Ishikawa (cell line): Measurements from ENCODE around the gene MYO5C.

ENCODE experiments used
- CEBPB ChIP-seq: IDR thresholded peaks from 2 replicates; pipeline ENCODE4 v1.6.1; 2012
- CREB1 ChIP-seq: IDR thresholded peaks from 2 replicates; pipeline ENCODE4 v1.6.1; 2012; ENCODE audit warnings: low read depth
- EGR1 ChIP-seq: IDR thresholded peaks from 2 replicates; pipeline ENCODE4 v1.6.1; 2012
- EP300 ChIP-seq: IDR thresholded peaks from 2 replicates; pipeline ENCODE4 v1.6.1; 2012; ENCODE audit warnings: borderline replicate concordance
- FOXM1 ChIP-seq: IDR thresholded peaks from 2 replicates; pipeline ENCODE4 v1.6.1; 2012; ENCODE audit warnings: low read depth, borderline replicate concordance
- NFIC ChIP-seq: IDR thresholded peaks from 2 replicates; pipeline ENCODE4 v1.6.1; 2012
- RAD21 ChIP-seq: IDR thresholded peaks from 2 replicates; pipeline ENCODE4 v1.6.1; 2012; ENCODE audit warnings: low read depth
- TAF1 ChIP-seq: IDR thresholded peaks from 2 replicates; pipeline ENCODE4 v1.6.1; 2012; ENCODE audit warnings: low read depth, mild to moderate bottlenecking
- TCF12 ChIP-seq: IDR thresholded peaks from 2 replicates; pipeline ENCODE4 v1.6.1; 2012; ENCODE audit warnings: low read depth
- TEAD4 ChIP-seq: IDR thresholded peaks from 2 replicates; pipeline ENCODE4 v1.6.1; 2012
- YY1 ChIP-seq: IDR thresholded peaks from 2 replicates; pipeline ENCODE4 v1.6.1; 2012; ENCODE audit warnings: low read depth
- ZBTB7A ChIP-seq: IDR thresholded peaks from 2 replicates; pipeline ENCODE4 v1.6.1; 2012; ENCODE audit warnings: low read depth
- TF ChIP-seq, protein P1 (sequence below): IDR thresholded peaks from 2 replicates; pipeline ENCODE4 v1.6.1; 2012; ENCODE audit warnings: low read depth, mild to moderate bottlenecking
- TF ChIP-seq, protein P2 (sequence below): IDR thresholded peaks from 2 replicates; pipeline ENCODE4 v1.6.1; 2012
- TF ChIP-seq, protein P3 (sequence below): IDR thresholded peaks from 2 replicates; pipeline ENCODE4 v1.6.1; 2012

The MYO5C gene

DNA sequence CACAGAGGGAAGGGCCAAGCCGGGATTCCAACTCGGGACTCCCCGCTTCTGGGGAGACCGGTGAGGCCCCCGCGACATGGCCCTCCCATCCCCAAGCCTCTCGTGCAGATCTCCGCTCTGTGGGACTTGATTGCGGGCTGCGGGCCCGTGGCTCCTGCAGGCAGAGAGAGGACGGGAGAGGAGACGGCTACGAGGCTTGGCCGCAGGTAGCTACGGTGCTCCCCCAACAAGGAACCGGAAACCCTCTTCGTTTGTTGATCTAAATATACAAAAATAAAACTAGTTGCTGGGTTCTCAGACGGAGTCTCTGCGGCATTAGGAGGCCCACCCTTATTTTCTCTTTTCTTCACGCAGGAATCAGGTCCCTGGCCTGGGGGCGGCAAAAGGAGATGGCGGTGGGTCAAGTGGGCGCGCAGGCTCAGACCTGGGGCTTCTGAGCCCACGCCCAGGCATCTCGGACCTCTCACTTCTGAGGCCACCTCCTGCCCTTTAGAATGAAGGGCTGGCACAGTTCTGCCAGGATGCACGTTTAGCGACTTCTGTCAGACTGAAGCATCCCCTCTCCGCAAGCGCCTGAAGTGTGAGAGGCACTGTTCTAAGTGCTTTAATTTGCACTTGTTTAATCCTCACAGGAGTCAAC is 115.3 kb downstream of the MYO5C start:
- TF ChIP-seq TCF12 (no peak), CEBPB (no peak), TEAD4 (no peak), RAD21 (no peak), ZBTB7A (no peak), CREB1 (no peak), NFIC (no peak), EP300 (no peak), EGR1 (no peak)
- TF ChIP-seq, protein P1, sequence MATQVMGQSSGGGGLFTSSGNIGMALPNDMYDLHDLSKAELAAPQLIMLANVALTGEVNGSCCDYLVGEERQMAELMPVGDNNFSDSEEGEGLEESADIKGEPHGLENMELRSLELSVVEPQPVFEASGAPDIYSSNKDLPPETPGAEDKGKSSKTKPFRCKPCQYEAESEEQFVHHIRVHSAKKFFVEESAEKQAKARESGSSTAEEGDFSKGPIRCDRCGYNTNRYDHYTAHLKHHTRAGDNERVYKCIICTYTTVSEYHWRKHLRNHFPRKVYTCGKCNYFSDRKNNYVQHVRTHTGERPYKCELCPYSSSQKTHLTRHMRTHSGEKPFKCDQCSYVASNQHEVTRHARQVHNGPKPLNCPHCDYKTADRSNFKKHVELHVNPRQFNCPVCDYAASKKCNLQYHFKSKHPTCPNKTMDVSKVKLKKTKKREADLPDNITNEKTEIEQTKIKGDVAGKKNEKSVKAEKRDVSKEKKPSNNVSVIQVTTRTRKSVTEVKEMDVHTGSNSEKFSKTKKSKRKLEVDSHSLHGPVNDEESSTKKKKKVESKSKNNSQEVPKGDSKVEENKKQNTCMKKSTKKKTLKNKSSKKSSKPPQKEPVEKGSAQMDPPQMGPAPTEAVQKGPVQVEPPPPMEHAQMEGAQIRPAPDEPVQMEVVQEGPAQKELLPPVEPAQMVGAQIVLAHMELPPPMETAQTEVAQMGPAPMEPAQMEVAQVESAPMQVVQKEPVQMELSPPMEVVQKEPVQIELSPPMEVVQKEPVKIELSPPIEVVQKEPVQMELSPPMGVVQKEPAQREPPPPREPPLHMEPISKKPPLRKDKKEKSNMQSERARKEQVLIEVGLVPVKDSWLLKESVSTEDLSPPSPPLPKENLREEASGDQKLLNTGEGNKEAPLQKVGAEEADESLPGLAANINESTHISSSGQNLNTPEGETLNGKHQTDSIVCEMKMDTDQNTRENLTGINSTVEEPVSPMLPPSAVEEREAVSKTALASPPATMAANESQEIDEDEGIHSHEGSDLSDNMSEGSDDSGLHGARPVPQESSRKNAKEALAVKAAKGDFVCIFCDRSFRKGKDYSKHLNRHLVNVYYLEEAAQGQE = no peak
- TF ChIP-seq, protein P2, sequence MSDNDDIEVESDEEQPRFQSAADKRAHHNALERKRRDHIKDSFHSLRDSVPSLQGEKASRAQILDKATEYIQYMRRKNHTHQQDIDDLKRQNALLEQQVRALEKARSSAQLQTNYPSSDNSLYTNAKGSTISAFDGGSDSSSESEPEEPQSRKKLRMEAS = no peak
- TF ChIP-seq, protein P3, sequence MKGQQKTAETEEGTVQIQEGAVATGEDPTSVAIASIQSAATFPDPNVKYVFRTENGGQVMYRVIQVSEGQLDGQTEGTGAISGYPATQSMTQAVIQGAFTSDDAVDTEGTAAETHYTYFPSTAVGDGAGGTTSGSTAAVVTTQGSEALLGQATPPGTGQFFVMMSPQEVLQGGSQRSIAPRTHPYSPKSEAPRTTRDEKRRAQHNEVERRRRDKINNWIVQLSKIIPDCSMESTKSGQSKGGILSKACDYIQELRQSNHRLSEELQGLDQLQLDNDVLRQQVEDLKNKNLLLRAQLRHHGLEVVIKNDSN = no peak

DNA sequence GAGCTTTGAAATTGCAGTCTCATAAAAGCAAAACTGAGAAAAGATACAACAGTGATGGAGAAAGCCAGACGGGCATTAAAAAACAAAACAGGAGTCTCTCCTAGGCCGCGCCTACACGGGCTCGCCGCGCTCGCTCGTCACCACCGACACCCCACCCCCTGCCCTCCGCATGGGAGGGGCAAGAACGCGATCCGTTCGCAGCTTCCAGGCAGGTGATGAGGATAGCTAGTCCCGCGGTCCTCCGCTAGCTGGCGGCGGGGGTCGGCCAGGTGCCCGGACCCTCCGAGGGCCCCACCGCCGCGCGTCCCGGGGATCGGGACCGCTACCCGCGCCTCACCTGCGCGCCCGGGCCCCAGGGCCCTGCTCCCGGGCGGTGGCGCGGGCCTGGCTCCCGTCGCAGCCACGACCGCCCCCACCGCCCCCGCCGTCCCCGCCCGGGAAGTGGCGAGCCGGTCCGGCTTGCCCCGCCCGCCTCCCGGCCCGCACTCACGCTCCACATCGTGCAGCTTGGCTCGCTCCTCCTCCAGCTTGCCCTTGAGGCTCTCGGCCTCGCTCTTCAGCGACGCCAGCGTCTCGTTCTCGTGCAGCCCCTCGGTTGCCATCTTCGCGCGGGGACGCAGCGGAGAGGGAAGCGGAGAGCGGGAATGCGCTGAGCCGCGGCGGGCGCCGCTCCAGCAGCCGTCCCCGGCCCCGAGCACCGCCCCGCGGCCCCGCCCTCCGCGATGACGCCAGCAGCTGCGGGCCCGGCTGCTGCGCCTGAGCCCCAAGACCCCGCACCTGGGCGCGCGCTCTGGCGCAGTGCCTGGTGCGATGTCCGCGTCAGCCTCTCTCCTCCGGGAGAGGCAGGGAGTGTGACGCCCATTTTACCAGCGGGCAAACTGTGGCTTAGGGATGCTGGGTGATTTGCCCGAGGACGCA is 116.1 kb downstream of the MYO5C start:
- TF ChIP-seq, protein P3 = no peak
- TF ChIP-seq YY1 = peak; percentile 52; the same call in 1 of the 2 replicates
- TF ChIP-seq TCF12 = peak; percentile 17; the same call in 1 of the 2 replicates
- TF ChIP-seq TAF1 = peak; percentile 57; the same call in 1 of the 2 replicates
- TF ChIP-seq FOXM1 = no peak
- no peak for TF ChIP-seq CEBPB
- peak; percentile 34; the same call in 1 of the 2 replicates for TF ChIP-seq EGR1
- no peak for TF ChIP-seq EP300
- TF ChIP-seq CREB1 = no peak
- TF ChIP-seq NFIC = peak; percentile 17; the same call in 1 of the 2 replicates
- TF ChIP-seq, protein P1 = no peak
- TF ChIP-seq, protein P2 = peak; percentile 52
- no peak for TF ChIP-seq RAD21
- TF ChIP-seq ZBTB7A = no peak
- TF ChIP-seq TEAD4 = 0 out of 2 replicates have a peak, but pooled peaks have one; percentile 9

DNA sequence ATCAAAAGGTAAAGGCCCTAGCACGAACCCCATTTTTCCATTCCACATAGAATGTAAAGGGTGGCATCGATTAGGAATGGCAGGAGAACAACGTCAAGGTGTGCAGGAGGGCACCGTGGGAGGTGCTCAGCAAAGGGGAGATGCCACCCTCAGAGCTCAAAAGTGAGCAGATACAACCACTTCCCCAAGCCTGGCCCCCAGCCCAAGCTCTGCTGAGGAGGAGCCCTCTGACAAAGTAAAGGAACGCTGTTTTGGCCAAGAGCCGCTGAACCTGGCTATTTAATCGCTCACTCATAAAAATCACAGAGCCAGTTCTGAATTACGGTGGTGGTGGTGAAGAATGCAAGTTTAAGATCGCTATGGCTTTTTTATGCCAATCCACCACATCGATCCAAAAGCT is 116.8 kb downstream of the MYO5C start:
- TF ChIP-seq YY1 = no peak

DNA sequence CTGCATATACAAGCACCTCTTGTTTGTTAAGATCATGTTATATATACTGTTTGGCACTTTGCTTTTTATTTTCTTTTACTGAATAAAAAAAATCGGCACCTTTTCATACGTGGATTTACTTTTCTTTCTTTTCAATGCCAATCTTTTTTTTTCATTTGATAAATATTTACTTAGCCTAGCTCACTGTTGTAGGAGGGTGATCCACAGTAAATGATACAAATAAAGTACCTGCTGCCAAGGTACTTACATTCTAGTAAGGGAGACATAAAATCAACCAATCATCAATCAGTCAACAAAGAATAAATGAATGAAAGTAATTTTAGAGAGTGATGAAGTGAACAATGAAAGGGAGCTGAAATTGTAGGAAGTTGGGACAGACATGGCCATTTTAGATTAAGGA is 122.7 kb downstream of the MYO5C start:
- TF ChIP-seq EP300 (no peak), ZBTB7A (no peak), RAD21 (no peak), TAF1 (no peak), YY1 (no peak), NFIC (no peak), EGR1 (no peak), FOXM1 (no peak), TCF12 (no peak), CEBPB (no peak)
- TF ChIP-seq, protein P2 = no peak
- TF ChIP-seq, protein P1 = no peak
